OCI-M2 (cell line): ENCODE results near the gene DYNC1H1.

Experiments used
- DNase-seq: peaks from one replicate; lab custom pipeline; 2025; ENCODE audit not compliant: unreplicated experiment; lab: John Stamatoyannopoulos, UW

The DYNC1H1 gene

DNA sequence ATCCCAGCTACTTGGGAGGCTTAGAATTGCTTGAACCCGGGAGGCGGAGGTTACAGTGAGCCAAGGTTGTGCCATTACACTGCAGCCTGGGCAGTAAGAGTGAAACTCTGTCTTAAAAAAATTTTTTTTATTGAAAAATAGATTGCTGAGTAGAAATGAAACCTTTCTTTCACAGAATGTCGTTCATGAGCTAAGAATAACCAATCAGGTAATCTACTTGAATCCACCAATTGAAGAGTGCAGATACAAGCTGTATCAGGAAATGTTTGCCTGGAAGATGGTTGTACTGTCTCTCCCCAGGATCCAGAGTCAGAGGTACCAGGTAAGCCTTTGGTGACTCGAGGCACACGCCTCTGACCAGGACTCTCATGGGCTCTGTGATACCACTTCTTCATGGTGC is 27.0 kb downstream of the DYNC1H1 start:
- DNase-seq: no peak

DNA sequence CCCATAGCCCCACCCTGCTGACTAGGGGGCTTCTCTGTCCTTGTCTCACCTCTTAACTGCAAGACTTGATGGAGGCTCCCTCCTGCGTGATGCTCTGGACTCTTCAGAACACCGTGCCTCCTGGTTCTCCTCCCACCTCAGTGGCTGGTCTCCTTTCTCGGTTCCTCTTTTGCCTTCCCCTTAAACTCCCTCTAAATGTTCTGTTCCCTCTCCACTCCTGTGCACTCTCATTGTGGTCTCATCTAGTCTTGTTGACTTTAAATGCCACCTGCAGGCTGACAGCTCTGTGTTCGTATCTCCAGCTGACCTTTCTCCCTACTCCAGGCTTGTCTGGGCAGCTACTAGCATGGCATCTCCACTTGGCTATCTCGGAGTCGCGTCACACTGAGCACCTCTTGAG is 28.3 kb downstream of the DYNC1H1 start:
- no peak for DNase-seq

DNA sequence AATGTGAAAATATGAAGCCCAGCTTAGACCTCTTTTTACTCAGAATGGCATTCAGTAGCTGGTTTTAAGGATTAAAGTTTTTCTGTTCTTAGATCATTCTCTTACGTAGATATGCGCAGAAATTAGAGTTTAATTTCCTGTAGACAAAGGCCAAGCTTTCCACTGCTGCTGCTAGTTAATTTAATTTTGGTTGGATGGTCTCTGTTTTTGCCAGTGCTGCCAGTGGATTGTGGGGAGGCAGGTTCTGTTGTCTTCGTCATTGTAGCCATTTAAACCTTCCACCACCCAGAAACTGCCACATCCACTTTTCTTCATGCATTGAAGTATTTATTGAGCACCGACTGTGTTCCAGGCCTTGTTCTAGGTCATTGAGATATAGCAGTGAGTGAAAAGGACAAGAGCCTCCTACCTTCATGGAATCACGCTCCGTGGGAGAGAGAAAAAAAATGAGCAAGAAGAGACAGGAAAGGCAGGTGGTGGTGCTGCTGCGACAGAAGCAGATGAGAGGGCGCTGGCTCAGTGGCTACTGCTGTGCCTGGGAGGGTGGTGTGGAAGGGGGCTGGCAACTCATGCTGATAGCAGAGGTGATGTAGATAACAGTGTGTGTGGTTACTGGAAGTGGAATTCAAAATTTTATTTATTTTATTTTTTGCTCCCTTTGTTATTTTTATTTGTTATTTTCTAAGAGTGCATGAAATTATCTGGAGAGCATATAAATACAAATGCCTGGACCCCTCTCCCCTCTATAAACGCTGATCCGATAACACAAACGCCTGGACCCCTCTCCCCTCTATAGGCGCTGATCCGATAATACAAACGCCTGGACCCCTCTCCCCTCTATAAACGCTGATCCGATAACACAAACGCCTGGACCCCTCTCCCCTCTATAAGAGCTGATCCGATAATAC is 33.3 kb downstream of the DYNC1H1 start:
- no peak for DNase-seq

DNA sequence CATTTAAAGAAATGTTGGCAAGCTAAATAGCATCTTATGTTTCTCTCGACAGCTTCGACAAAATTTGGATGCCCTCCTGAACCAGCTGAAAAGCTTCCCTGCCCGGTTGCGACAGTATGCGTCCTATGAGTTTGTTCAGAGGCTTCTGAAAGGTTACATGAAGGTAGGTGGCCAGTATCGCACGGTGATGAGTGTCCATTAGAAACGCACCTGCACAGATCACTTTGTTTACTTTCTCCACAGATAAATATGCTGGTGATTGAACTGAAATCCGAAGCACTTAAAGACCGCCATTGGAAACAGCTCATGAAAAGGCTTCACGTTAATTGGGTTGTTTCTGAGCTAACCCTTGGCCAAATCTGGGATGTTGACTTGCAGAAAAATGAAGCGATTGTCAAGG is 36.5 kb downstream of the DYNC1H1 start:
- DNase-seq: no peak

DNA sequence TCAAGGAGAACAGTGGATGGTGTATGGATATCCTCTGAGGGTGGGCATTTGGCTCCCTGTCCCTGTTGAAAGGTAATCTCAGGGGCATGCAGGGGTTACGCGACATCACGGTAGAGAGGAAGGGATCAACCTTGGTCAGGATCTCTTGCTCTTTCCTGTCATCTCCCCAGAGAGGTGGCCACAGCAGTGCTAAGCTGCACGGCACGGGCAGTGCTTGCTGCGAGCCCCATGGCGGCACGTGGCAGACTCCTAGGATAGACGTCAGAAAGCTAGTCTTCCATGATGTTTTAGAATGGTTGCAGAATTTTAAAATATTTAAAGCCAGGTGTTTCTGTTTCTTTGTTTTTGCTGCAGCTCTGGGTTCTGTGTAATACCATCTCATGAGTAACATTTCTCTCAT is 41.0 kb downstream of the DYNC1H1 start:
- DNase-seq: no peak

DNA sequence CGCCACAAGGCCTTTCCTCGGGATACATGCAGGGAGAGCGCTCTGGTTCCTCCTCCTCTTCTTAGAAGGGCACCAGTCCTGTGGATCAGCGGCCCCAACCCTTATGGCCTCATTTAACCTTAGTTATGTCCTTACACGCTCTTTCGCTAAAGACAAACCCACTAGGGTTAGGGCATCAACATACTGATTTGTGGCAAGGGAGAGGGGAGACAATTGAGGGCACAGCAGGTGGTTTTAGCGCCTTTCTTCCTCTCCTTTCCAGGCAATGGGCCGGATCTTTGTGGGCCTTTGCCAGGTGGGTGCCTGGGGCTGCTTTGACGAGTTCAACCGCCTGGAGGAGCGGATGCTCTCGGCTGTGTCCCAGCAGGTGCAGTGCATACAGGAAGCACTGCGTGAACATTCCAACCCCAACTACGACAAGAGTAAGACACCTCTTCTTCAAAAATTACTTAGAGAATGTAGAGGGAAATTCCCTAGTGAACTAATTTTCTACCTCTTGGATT is 43.6 kb downstream of the DYNC1H1 start:
- DNase-seq: no peak

DNA sequence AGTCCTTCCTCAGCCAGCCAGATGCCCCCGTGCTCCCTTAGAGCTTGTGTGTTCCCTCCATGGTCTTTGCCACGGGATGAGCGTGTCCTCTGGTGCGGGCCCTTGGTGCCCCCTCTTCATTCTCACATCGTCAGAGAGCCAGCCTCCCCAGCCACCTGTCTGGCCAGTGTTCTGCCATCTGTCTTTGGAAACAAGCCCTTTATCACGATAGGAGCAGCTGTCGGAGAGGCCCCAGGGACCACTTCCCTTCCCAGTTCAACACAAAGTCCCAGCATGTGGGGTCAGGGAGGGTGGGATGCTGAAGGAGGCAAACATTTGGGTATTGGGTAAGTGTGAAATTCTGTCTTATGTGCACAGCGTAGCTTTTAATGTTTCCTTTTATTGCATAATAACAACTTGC is 44.5 kb downstream of the DYNC1H1 start:
- no peak for DNase-seq

DNA sequence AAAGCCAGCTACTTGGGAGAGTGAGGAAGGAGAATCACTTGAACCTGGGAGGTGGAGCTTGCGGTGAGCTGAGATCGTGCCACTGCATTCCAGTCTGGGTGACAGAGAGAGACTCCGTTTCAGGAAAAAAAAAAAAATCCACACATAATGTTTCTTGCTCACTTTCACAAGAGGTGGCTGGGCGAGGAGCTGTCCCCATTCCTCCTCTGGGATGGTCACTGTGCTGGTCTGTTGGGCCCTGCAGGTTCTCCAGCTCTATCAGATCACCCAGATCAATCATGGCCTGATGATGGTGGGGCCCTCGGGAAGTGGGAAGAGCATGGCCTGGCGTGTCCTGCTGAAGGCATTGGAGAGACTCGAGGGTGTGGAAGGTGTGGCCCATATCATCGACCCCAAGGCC is 47.3 kb downstream of the DYNC1H1 start:
- no peak for DNase-seq

DNA sequence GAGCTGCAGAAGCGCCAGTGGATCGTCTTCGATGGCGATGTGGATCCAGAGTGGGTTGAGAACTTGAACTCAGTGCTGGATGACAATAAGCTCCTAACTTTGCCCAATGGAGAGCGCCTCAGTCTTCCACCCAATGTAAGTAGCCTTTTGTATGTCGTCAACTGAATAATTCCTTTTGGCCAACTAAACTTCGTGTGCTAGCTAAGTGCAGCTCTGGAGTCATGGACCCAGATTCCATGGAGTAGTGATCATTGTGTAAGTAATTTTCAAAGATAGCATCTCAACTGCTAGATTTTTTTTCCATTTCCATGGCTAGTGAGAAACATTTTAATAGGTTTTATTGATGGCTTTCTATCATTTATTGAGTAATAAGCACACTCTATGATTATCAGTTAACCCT is 48.0 kb downstream of the DYNC1H1 start:
- DNase-seq: no peak

DNA sequence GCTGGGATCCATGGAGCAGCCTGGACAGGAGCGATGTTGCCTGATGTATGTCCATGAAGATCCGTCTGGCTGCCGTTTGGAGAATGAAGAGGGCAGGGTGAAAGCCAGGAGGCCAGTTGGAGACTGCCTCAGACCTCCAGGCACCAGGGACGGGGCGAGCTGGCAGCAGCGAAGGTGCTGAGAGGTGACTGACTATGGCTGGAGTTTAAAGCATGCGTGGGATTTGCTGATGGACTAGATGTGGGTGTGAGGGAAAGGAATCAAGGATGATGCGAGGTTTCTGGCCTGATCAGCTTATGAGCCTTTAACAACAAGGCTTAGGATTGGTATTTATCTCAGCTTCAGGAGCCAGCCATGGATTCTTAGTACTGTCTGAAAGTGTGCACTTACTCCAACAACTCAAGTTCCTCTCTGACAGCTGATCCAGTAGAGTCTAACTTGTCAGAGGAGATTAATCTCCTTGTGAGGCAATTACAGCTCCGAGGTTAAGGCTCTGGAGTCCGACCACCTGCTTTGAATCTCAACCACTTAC is 49.4 kb downstream of the DYNC1H1 start:
- DNase-seq: no peak

DNA sequence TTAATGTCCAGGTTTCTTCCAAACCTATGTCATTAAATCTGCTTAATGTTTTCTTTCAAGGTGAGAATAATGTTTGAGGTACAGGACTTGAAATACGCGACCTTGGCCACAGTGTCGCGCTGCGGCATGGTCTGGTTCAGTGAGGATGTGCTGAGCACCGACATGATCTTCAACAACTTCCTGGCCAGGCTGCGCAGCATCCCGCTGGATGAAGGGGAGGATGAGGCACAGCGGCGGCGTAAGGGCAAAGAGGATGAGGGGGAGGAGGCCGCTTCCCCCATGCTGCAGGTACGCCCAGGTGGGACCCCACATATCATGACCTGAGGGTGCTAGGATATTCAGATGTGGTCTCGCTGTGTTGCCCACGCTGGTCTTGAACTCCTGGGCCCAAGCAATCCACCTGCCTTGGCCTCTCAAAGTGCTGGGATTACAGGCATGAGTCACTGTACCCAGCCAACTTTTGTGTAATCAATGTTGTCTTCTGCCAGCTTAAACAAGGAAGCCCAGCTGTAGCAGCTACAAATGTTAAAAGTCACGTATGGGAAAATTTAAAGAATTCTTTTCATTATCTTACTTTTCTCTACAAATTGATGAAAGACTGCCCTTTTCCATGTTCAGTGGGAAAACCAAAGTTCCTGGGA is 50.8 kb downstream of the DYNC1H1 start:
- DNase-seq: no peak

DNA sequence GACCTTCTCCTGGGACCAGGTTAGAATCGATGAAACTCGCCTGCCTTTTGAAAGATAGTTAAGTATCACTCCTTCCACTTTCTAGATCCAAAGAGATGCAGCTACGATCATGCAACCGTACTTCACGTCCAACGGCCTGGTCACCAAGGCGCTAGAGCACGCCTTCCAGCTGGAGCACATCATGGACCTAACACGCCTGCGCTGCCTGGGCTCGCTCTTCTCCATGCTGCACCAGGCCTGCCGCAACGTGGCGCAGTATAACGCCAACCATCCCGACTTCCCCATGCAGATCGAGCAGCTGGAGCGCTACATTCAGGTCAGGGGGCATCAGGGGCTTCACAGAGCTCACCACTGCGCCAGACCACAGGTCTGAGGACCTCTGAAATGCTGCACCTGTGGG is 51.4 kb downstream of the DYNC1H1 start:
- DNase-seq: no peak

DNA sequence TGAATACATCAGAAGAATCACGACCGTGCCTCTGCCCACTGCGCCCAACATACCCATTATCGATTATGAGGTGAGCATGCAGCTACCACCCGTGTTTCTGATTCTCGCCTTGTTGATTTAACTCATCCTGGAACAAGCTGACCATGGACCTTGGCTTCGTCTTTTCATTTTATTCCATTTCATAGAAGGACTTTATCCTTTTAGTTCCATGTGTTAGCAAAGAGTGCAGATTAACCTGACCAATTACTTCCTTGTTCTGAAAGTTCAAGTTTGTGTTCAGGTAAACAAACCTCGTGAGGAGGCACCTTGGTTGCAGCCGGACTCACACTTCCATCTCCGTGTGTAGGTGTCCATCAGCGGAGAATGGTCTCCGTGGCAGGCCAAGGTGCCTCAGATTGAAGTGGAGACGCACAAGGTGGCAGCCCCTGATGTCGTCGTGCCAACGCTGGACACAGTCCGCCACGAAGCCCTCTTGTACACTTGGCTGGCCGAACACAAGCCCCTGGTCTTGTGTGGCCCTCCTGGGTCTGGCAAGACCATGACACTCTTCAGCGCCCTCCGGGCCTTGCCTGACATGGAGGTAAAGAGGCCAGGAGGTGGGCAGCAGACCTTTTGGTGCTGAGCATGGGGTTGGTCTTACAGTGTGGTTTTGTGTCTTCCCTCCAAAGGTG is 52.2 kb downstream of the DYNC1H1 start:
- DNase-seq: no peak

DNA sequence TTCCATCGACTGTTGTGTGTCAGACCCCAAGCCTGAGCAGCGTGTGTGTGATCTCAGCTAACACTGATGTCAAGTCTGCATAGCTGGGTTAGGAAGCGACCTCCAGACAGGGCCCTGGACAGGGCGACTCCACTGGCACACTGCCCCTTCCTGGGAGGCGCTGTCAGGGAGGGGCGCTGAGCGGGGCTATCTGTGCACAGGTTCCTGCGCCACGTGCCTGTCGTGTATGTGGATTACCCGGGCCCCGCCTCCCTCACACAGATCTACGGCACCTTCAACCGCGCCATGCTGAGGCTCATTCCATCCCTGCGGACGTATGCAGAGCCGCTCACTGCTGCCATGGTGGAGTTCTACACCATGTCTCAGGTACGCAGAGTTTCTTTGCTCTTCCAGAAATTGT is 53.9 kb downstream of the DYNC1H1 start:
- no peak for DNase-seq

DNA sequence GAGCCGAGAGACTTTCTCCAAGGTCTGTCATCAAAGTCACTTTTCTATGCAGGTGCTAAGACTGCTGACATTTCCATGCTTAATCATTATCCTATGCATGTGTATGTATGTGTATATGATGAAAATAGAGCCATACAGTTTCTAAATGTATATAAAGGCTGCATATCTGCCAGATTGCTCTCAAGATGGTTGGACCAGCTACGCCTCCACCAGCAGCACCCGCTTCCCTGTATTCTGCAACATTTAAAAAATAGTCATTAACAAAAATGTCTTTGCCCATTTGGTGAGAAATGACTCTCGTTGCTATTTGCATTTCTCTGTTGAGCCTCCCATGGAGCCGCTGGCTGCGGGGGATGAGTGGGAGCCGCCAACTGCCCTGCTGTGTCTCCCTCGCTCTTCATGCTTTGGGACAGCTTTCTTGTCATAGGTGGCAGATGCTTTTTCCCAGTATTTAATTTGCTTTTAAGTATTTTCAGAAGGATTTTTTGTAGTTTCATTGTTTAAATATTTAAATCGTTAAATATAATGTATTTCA is 54.7 kb downstream of the DYNC1H1 start:
- DNase-seq: no peak

DNA sequence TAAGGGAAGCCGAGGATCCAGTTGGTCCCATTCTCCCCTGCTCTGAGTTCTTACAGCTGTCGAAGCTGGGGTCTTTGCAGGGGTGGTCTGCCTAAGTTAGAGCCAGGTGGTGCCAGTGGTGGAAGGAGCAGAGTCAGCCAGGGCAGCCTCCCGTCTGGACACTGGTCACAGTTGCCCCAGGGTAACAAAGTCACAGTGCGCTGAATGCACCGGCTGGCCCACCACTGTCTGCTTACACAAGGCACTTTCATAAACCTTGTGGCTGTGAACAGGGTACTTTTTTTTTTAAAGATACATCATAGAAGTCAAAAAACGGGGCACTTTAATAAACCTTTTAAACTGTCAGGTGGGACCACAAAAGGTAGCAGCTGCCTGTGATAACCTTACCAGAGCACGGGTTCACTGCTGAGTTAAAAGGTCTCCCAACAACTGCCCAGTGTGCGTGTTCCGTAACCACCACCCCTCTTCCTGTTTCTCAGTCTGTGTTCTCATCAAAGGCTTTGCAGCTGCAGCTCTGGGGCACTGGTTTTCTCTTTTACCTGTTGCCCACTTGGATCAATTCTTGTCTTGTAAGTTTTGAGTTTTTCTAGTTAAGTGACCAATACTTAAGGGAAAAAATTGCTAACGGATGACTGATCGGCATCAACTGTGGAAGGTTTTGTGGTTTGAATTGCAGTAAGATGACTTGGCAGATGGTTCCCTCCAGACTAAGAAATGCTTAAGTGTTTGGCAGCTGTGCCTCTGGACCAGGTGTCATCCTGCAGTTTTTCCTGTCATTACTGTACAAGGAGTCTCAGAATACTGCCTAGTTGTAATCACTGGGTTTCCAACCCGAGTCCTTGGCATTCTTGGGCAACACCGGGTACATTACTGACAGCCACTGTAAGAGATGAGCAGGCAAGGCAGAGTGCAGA is 55.9 kb downstream of the DYNC1H1 start:
- no peak for DNase-seq

DNA sequence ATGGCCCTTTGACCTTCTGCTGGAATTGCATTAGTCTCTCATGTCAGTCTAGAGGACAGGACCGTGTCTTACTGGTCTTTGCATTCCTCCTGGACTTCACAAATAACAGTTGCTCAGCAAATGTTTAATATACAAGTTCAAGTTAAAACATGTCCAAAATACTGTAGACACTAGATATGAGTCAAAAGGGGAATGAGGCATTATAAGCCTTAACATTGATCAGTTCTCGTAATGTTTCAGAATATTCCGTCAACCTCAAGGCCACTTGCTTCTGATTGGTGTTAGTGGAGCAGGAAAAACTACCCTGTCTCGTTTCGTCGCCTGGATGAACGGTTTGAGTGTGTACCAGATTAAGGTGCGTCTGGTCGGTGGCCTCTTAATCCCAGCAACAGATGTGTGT is 62.6 kb downstream of the DYNC1H1 start:
- no peak for DNase-seq

DNA sequence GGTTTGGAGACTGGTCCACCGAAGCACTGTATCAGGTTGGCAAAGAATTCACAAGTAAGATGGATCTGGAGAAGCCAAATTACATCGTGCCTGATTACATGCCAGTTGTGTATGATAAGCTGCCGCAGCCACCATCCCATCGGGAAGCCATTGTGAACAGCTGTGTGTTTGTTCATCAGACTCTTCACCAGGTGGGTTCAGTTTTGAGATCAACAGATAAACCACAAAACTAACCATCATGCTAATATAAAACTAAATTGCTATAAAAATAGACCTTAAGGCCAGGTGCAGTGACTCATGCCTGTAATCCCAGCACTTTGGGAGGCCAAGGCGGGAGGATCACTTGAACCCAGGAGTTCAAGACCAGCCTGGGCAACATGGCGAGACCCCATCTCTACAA is 63.6 kb downstream of the DYNC1H1 start:
- DNase-seq: no peak

DNA sequence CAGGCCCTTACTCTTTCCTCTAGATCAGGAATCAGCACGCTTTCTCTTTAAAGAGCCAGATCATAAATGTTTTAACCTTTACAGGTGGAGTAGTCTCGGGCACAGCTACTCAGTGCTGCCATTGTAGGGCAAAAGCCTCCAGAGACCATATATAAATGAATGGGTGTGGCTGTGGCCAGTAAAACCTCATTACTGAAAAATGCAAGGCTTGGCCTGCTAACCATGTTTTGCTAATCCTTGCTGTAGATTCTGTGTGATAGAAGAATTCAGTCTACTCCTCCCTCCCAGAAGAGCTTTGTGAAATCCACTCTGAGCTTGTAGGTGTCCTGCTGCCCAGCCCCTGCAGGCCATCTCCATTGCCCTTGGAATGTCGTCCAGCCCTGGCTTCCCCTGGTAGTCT is 64.4 kb downstream of the DYNC1H1 start:
- no peak for DNase-seq

DNA sequence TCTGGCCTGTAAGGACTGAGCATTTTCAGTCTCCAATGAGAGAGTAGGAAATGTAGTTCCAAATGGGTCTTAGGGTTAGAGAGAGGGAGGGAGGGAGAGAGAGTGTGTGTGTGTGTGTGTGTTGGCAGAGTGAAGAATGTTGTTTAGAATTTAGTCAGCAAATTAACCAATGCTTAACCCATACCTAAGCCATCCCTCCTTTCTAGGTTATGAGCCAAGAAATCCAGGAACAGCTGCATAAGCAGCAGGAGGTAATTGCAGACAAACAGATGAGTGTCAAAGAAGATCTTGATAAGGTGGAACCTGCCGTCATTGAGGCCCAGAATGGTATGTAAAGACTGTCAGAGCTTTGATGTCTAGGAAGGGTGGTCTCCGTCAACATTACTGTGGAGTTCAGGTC is 65.6 kb downstream of the DYNC1H1 start:
- no peak for DNase-seq
